GM19193 (cell line): ENCODE data around the gene ZNF574.

ENCODE experiments used
- POLR2A ChIP-seq: IDR thresholded peaks from 4 replicates; pipeline ENCODE4 v1.6.1; 2011; ENCODE audit not compliant: insufficient read depth, insufficient read length; ENCODE audit errors: extremely low read depth

The ZNF574 gene

DNA sequence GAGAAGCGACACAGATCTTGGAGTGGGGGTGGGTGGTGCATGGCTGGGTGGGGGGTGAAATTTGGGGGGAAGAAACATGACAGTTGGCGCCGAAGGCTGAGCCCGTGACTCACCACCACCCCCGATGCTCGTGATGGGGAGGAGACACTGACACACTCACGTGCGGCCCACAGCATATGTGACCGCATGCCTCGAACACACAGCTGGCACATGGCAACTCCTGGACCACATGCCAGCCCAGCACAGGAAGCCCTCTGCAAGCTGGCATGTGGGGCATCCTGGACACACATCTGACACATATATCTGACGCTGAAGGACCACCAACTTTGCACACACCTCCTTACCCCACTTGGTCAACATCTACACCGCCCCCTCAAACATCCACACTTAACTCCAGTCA lies 4.7 kb upstream of the ZNF574 start:
- TF ChIP-seq POLR2A: no peak

DNA sequence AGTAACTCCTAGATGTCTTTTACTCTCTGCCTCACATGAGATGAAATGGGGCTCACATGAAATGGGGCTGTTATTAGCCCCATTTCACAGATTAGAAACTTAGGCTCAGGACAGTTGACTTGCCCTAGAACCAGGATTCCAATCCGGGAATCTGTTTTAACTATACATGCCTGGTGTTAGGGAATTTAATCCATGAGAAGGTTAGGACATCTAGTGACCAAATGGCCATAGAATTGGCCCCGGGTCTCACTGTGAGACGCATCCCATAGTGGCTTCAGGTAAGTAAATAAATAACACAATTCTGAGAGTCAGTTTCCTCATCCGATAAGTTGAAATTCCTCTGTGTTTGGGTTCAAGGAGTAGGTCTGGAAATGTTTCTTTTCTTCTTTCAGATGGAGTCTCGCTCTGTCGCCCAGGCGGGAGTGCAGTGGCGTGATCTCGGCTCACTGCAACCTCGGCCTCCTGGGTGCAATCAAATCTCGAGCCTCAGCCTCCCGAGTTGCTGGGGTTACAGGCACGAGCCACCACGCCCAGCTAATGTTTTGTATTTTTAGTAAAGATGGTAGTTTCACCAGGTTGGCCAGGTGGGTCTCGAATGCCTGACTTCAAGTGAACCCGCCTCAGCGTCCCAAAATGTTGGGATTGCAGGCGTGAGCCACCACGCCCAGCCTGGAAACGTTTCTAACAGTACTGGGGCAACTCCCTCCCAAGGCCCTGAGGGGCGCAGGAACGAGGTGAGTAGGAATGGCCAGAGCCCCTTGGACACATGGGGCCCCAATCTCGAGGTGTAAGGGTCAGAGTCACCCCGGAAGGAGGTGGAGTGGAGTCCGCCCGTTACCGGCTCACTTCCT lies 1.2 kb upstream of the ZNF574 start:
- no peak for TF ChIP-seq POLR2A

DNA sequence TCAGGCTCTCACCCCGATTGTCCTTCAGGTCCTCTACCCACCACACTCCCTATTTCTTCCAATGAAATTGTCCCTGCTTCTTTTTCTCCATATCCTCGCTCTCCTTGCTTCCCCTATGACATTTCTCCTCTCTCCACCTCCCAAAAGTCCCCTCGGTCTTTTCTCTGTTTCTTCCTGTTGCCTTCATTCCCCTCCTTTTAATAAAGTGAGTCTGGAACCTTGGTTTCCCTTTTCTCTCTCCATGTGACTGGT lies 676 bp upstream of the ZNF574 start:
- TF ChIP-seq POLR2A: no peak

DNA sequence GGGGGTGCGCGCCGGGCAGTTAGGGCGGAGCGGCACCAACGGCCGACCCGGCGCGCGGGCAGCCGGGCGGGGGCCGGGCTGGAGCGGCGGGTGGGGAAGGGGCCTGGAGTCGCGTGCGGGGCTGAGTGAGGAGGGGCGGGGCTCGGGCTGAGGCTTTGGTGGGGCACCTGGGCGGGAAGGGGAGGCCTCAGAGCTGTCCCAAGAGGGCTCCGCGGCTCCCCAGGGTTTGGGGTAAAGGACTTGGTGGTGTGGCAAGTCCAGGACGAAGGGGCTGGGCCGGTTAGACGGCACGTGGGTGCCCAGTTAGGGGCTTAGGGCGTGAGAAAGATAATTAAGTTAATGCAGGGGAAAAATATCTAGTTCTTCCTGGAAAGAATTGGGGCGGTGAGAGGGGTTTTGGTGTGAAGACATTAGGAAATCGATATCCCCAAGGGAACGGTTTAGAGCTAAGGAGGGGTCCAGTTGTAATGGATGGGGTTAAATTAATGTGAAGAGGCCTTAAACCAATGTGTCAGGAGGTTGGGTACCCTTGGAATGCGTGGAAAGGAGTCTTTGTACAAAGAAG lies 496 bp downstream of the ZNF574 start:
- TF ChIP-seq POLR2A: no peak

DNA sequence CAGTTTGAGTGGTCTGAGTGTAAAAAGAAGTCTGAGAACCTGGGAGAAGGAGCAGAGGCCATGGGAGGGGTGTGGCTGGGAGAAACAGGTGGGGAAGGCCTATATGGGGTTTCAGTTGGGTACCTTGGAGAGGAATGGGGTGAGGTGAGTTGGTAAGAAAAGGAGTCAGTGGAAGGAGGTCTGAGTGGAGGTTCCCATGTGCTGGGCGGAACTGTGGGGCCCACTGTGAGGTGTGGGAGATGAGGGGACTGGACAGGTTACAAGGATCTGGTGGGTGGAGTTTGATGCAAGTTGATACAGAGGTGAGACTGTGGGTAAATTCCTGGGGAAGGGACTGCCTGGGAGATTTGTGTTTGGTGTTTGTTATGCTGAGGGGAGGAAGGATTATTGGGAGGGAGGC lies 2.1 kb downstream of the ZNF574 start:
- TF ChIP-seq POLR2A: no peak

DNA sequence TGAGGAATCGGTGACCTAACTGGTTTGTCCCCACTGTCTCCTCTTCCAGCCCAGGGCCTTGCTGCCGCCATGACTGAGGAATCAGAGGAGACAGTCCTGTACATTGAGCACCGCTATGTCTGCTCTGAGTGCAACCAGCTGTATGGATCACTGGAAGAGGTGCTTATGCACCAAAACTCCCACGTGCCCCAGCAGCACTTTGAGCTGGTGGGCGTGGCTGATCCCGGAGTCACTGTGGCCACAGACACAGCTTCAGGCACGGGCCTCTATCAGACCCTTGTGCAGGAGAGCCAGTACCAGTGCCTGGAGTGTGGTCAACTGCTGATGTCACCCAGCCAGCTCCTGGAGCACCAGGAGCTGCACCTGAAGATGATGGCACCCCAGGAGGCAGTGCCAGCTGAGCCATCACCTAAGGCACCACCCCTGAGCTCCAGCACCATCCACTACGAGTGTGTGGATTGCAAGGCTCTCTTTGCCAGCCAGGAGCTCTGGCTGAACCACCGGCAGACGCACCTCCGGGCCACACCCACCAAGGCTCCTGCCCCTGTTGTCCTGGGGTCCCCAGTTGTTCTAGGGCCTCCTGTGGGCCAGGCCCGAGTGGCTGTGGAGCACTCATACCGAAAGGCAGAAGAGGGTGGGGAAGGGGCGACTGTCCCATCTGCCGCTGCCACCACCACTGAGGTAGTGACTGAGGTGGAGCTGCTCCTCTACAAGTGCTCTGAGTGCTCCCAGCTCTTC lies 2.7 kb downstream of the ZNF574 start:
- TF ChIP-seq POLR2A: no peak

DNA sequence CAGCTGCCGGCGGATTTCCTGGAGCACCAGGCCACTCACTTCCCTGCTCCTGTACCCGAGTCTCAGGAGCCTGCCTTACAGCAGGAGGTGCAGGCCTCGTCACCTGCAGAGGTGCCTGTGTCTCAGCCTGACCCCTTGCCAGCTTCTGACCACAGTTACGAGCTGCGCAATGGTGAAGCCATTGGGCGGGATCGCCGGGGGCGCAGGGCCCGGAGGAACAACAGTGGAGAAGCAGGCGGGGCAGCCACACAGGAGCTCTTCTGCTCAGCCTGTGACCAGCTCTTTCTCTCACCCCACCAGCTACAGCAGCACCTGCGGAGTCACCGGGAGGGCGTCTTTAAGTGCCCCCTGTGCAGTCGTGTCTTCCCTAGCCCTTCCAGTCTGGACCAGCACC lies 3.3 kb downstream of the ZNF574 start:
- TF ChIP-seq POLR2A: no peak

DNA sequence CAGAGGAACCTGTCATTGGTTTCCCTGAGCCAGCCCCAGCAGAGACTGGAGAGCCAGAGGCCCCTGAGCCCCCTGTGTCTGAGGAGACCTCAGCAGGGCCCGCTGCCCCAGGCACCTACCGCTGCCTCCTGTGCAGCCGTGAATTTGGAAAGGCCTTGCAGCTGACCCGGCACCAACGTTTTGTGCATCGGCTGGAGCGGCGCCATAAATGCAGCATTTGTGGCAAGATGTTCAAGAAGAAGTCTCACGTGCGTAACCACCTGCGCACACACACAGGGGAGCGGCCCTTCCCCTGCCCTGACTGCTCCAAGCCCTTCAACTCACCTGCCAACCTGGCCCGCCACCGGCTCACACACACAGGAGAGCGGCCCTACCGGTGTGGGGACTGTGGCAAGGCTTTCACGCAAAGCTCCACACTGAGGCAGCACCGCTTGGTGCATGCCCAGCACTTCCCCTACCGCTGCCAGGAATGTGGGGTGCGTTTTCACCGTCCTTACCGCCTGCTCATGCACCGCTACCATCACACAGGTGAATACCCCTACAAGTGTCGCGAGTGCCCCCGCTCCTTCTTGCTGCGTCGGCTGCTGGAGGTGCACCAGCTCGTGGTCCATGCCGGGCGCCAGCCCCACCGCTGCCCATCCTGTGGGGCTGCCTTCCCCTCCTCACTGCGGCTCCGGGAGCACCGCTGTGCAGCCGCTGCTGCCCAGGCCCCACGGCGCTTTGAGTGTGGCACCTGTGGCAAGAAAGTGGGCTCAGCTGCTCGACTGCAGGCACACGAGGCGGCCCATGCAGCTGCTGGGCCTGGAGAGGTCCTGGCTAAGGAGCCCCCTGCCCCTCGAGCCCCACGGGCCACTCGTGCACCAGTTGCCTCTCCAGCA lies 4.2 kb downstream of the ZNF574 start:
- no peak for TF ChIP-seq POLR2A

DNA sequence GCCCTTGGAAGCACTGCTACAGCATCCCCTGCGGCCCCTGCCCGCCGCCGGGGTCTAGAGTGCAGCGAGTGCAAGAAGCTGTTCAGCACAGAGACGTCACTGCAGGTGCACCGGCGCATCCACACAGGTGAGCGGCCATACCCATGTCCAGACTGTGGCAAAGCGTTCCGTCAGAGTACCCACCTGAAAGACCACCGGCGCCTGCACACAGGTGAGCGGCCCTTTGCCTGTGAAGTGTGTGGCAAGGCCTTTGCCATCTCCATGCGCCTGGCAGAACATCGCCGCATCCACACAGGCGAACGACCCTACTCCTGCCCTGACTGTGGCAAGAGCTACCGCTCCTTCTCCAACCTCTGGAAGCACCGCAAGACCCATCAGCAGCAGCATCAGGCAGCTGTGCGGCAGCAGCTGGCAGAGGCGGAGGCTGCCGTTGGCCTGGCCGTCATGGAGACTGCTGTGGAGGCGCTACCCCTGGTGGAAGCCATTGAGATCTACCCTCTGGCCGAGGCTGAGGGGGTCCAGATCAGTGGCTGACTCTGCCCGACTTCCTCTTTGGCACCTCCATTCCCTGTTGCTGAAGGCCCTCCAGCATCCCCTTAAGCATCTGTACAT lies 4.9 kb downstream of the ZNF574 start:
- no peak for TF ChIP-seq POLR2A

DNA sequence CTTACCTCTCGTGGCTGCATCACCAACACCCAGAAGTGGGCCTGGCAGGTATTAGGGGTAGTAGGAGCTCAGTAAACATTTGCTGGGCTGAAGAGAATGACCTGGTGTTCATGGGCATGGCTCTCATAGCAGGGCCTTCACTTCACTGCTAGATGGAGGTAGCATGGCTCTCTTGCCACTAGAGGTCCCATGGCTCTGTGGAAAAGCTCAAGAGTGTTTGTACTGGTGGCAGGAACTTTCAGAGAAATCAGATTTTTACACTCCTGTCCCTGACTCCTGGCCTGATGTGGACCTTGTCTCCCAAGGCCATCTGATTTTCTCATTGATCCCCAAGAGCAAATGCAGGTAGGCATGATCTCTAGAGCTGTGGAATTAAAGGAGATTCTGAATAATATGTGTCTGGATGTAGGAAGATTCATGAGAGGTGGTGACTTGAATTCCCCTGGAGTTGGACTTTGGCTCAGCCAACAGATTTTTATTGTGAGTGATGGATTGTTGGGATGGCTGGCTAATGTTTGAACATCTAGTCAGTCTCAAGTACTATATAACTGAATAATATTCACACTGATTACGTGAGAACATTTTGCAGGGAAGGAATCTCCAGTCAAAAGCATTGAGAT lies 5.7 kb downstream of the ZNF574 start:
- no peak for TF ChIP-seq POLR2A

DNA sequence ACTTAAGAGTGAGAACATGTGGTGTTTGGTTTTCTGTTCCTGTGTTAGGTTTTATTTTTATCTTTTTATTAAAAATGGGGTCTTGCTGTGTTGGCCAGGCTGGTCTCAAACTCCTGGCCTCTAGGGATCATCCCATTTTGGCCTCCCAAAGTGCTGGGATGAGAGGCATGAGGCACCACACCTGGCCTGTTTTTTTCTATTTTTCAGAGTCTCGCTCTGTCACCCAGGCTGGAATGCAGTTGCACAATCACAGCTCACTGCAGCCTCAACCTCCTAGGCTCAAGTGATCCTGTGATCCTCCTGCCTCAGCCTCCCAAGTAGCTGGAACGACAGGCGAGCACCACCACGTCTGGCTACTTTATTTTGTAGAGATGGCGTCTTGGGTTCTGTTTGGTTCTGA lies 7.6 kb downstream of the ZNF574 start:
- TF ChIP-seq POLR2A: no peak

DNA sequence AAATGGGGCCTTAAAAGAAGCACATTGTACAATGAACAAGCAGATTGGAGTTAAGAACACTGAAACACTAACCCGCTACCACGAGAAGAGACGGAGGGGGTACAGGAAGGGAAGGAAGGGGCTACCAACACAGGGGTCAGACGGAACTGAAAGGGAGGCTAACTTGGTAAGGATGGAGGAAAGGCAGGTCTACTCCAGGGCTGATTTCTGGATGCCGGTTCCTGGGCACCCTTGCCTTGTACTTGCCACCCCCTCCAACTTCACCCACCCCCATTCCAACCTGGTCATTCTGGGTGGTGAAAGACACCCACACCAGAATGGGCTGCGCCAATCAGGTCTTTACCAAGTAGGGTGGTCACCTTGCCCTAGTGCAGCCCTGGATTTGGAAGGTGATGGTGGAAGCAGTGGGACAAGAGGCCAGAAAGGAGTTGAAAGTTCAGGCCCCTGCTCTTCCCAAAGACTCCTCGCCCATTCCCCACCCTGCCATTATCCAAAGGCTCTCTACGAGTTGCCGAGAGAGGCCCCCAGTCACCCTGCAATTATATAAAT lies 10.3 kb downstream of the ZNF574 start:
- TF ChIP-seq POLR2A: peak; percentile 11

DNA sequence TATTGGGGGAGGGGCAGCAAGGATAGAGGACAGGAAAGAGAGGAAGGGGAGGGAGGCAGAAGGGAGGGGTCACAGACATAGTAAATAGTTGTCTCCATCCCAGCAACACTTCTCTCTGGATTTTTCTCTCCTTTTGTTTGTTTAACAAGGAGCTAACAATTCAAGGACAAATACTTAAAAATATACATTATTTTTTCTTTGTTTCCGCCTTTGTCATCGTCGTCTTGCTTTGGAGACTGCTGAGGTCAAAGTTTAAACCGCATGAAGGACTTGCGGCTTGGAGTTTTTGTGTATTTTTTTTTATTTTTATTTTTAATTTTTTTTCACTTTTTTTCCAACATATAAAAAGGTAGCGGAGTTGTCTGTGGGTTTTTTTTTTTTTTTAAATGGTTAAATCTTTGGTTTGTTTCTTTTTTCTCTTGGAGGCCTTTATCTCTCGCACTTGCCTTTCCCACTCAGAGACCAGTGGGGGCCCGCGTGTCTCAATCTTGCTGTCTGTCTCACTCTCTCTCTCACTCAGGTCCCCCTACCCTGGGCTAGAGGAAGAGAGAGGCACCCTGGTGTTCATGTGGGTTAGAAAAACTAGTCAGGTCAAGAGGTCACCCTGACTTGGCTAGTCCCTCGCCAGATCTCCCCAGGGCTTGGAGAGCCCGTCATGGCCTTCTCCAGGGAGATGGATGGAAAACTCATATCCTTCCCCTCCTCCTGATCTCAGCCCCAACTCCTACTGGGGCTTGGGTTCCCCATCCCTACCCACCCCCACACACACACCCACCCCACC lies 11.0 kb downstream of the ZNF574 start:
- no peak for TF ChIP-seq POLR2A
